Ammon's horn (tissue), 1 donor: ENCODE results near the gene OR1L6.

Experiments used
- DNase-seq: peaks from one replicate; pipeline ENCODE4 v3.0.0-alpha.2; 2016; ENCODE audit warnings: low spot score

The OR1L6 gene, protein sequence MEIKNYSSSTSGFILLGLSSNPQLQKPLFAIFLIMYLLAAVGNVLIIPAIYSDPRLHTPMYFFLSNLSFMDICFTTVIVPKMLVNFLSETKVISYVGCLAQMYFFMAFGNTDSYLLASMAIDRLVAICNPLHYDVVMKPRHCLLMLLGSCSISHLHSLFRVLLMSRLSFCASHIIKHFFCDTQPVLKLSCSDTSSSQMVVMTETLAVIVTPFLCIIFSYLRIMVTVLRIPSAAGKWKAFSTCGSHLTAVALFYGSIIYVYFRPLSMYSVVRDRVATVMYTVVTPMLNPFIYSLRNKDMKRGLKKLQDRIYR

DNA sequence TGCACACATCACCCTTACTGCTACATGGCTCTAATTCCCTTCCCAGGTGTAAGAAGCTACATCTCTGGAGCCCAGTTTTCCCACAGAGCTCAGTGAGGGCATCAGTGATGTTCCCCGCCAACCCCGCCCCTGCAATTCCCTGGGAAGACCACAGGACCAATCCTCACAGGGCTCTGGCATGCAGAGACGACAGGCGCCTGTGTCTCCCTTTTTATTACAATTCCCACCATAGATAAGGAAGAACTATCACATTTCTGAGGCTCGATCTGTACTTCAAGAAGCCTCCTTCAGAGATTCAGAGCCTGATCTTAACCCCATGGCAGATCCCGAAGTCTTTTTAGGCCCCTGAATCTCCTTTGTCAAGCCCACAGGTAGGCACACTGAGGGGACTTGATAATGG is at the start of gene OR1L6:
Gene OR1L6 (plus strand): TSS at position 301 of the 400 bp plus-strand sequence. CDS start 7,545 bp downstream, outside the sequence.
- no peak for DNase-seq

DNA sequence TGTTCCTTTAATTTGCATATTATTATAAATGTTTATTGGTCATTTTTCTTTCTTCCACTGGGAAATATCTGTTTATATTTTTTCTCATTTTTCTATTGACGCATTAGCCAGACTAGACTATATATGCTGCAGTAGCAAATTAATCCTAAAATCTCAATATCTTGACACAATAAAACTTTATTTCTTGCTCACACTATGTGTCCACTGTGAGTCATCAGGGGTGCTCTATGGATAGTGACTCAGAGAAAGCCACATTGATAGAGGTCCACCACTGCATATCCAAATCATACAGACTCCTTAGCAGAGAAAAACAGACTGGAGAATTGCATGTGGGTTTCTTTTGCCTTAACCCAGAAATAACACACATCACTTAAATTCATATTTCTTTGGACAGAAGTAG is 46.4 kb upstream of the OR1L6 start:
- DNase-seq: no peak

DNA sequence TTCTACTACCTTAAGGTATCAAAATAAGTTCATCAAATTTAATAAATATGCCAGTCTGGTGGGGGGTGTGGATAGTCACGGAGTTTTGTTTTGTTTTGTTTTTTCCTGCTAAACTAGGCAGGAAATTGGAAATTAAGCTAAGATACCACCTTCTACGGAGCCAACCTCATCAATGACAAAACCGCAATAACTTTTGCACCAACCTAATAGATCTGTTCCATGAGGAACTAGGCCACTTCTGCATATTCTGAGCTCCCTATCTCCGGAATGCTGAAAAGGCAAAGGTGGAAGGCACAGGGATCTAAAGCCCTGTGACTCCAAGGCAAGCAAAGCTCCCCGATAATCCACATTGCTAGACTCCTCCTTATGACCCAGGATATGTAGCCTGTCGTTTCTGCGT is 24.1 kb upstream of the OR1L6 start:
- DNase-seq: no peak

DNA sequence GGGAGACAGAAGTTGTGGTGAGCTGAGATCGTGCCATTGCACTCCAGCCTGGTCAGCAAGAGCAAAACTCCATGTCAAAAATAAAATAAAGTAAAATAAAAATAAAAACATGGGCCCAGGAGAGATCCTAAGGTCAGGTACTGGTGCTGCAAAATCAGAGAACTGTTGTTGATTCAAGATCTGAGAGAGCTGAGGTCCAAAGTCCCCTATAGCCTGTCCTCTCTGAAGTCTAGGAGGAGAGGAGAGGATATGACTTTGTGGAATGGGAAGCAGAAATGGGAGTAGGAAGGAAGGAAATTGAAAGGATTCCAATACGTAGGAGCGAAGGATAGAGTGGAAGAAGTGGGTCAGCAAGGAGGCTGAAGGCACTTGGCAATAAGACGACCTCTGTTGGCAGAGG is 22.9 kb upstream of the OR1L6 start:
- DNase-seq: no peak

DNA sequence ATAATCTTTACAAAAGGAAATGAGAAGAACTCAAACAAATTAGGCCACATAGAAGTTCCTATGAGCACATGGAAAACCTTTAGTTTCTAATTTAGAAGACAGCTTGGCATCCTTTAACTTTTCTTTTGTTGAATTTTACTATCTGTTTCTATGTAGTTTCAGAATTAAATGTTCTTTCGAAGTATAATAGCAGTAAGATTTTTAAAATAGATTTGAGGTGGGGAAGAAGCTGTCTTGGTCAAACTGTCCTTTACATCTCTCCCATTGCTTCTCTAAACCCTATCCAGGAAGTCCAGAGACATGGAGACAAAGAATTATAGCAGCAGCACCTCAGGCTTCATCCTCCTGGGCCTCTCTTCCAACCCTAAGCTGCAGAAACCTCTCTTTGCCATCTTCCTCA is 18.4 kb upstream of the OR1L6 start, which contains the start of gene OR1L4:
Gene OR1L4 (plus strand): TSS at position 301 of the 400 bp plus-strand sequence. CDS start 0 bp downstream, at position 301.
- no peak for DNase-seq

DNA sequence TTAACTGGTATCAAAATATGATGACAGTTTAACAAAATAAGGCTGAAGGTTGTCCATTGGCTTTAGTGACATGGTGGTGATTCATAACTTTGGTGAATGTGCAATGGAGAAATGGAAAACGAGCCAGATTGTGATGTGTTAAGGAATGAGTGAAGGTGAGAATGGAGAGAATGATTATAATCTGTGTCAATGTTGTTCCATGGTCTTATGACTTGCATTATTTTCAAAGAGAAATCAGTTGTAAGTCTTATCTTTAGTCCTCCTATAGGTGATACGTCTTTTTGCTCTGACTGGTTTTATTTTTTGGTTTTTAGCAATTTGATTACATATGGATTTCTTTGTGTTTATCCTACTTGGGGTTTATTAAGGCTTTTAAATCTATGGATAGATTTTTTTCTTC is 12.7 kb downstream of the OR1L6 start:
- DNase-seq: no peak

DNA sequence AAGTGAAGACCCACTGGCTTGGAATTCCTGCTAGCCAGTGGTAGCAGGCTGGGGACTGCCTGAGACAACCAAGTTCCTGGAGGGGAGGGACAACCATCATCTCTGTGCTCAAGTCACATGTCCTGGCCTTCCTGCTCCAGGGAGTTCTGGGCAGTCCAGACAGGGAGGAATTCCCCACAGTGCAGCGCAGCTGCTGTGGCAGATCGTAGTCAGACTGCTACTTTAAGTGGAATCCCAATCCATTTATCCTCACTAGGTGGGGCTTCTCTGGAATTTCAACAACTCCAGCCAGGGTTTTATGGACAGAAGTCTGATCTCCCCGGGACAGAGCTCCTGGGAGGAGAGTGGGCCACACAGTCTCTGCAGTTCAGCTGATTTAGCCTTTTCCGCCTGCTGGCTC is 25.7 kb downstream of the OR1L6 start:
- DNase-seq: no peak

DNA sequence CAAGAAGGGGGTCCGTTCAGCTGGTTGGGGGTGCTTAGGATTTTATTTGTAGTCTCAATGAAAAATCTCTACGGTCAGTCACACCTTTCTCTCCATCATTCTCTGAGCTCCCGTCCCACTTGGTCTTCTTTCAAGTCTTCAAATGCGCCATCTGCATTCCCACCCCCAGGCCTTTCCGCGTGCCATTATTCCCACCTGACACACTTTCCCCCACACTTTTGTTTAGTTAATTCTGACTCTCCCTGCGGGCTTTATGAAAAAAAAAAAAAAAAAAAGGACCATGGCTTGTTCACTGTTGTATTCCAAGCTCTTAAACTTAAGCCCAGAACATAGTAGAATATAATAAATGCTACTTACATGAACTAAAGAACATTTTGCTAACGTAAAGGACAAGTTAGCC is 34.9 kb downstream of the OR1L6 start:
- DNase-seq: no peak

DNA sequence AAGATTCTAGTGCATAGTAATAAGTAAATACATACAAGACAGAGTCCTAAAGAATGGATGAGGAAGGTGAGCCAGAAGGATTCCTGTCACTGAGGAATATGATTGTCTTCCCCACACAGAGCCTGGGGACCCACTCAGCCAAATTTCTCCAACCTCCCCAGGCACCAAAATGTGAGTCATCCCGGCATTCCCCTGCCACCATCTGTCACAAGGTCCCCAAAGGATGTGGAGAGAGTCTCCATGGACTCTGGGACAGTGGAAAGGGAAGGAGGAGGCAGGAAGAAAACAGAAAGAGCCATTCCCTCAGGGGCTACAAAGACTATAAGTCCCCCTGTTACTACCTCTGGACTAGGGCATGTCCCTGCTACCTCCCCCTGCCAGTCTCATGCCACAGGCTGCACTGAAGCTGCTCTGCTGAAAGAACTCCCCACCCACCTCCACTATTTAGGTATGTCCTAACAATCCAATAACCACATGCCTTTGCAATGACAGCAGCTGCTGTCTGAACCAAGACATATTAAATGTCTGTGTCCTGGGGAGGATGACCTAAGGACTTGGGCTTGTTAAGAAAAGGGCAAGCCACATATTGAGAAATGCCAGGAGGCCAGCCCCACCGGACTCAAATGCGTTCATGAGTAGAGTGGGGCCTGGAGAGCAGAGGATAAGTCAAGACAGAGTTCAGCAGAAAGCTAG is 36.0 kb downstream of the OR1L6 start:
- DNase-seq: no peak

DNA sequence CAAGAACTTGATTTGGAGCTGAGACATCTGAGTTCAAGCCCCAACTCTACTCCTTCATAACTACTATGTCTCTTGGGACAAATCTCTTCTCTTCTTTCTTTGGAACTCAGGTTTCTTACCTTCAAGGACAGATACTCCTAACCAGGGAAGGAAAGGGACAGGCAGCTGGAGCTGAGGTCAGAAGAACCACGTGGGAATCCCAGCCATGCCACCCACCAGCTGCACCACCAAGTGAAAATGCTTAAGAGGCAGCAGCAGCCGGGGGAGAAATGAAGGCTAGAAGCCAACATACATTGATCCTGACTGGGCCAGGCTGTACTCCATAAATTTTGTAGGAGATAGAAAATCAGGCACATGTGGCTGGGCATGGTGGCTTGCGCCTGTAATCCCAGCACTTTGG is 37.1 kb downstream of the OR1L6 start:
- DNase-seq: no peak

DNA sequence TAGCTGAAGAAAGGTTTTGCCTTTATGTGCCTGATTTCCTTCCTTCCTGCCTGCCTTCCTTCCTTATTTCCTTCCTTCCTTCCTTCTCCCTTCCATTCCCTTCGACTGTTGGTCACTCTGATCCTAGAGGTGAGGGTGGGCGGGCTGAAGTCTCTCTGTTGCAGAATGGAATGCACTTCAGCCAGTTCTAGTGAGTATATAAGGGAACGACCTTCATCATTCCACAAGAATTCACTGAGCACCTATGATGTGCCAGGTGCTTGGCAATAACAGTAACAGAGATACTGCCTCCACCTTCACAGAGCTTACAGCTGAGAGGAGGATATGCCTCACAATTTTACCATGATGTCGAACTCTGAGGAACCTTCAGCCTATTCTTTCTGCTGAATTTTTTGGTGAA is 37.9 kb downstream of the OR1L6 start:
- DNase-seq: no peak

DNA sequence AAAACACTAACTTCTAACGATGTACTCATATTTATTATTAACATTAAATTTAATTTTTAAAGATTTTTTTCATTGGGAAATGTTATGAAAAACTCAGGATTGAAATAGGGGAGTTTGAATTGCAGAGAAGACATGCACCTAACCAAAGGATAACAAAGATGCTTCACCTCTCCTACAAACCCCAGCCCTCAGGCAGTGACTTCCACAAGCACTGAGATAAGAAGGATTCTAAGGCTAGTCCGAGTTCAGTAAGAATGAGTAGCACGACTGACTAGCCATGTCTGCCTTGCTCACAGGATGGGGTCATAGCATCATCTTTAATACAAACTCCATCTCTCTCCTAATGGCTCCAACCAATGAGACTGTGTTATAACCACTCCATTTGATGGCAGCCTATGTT is 39.6 kb downstream of the OR1L6 start:
- DNase-seq: no peak

DNA sequence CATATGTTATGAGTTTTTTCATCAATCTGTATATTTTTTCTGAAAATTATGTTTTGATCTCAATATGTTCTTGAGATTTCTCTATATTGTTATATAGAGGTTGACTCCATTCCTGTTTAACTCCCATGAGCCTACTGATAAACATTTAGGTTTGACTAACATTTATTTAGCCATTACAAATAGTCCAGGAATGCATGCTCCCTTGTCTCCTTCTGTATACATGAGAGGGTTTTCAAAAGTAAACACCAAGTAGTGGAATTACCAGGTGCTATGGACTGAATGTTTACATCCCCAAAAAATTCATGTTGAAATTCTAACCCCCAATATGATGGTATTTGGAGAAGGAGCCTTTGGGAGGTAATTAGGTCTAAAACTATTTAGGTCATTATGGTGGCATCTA is 43.2 kb downstream of the OR1L6 start:
- no peak for DNase-seq

DNA sequence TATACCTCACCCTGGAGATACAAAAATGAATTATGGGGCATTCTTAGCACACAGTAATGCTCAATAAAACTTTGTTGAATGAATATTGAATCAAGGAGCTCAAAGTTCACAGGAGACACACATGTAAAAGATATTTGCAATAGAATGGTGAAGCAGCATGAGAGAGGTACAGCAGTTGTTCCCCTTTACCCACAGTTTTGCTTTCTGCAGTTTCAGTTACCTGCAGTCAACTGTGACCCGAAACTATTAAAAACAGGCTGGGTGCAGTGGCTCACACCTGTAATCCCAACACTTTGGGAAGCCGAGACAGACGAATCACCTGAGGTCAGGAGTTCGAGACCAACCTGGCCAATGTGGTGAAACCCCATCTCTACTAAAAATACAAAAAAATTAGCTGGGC is 44.2 kb downstream of the OR1L6 start:
- no peak for DNase-seq

DNA sequence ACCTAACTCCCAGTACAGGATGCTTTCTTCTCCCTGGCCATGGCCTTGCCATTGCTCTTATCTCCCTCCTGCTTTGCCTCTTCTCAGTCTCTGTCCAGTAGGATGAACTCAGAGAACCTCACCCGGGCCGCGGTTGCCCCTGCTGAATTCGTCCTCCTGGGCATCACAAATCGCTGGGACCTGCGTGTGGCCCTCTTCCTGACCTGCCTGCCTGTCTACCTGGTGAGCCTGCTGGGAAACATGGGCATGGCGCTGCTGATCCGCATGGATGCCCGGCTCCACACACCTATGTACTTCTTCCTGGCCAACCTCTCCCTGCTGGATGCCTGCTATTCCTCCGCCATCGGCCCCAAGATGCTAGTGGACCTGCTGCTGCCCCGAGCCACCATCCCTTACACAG is 46.7 kb downstream of the OR1L6 start, which contains the start of gene OR5C1:
Gene OR5C1 (plus strand): TSS at position 103 of the 400 bp plus-strand sequence. CDS start 0 bp downstream, at position 103.
- no peak for DNase-seq

DNA sequence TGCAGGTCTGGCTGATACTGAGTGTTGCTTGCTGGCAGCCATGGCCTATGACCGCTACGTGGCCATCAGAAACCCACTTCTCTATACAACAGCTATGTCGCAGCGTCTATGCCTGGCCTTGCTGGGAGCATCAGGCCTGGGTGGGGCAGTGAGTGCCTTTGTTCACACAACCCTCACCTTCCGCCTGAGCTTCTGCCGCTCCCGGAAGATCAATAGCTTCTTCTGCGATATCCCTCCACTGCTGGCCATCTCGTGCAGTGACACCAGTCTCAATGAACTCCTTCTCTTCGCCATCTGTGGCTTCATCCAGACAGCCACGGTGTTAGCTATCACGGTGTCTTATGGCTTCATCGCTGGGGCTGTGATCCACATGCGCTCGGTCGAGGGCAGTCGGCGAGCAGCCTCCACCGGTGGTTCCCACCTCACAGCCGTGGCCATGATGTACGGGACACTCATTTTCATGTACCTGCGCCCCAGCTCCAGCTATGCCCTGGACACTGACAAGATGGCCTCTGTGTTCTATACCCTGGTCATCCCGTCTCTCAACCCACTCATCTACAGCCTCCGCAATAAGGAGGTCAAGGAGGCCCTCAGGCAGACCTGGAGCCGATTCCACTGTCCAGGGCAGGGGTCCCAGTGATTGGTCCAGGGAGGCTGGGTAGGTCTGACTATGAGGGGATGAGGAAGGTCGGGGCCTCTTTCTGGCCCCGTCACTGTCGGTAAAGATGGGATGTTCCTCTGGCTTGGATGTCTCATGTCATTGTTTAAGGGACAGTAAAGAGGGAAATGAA is 47.3 kb downstream of the OR1L6 start:
- no peak for DNase-seq

DNA sequence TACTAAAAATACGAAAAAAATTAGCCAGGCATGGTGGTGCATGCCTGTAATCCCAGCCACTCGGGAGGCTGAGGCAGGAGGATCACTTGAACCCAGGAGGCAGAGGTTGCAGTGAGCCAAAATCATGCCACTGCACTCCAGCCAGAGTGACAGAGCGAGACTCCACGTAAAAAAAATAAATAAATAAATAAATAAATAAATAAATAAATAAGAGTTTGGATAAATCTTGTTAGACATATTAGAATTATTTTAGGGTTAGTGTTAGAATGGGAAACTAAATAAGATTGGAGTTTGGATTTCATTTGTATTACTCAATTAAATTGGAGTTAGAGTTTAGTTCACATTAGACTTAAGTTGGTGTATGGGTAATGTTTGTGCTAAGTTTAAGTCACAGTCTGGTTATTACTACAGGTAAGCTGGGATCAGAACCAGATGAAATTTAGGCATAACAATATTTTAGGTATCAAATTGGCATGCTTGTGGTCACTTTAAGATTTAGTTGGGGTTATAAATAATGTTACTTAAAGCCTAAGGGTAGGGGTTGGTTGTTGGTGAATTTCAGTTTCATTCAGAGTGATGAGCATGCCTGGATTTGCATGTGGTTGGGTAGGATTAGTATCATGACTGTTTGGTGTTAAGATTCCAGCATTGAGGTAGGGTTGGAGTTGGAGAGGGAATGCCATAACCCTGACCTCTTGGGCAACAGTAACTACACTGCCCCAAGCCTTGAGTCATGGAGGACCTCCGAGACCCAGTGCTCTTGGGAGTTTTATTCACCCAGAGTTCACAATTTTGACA is 50.0 kb downstream of the OR1L6 start:
- DNase-seq: no peak

DNA sequence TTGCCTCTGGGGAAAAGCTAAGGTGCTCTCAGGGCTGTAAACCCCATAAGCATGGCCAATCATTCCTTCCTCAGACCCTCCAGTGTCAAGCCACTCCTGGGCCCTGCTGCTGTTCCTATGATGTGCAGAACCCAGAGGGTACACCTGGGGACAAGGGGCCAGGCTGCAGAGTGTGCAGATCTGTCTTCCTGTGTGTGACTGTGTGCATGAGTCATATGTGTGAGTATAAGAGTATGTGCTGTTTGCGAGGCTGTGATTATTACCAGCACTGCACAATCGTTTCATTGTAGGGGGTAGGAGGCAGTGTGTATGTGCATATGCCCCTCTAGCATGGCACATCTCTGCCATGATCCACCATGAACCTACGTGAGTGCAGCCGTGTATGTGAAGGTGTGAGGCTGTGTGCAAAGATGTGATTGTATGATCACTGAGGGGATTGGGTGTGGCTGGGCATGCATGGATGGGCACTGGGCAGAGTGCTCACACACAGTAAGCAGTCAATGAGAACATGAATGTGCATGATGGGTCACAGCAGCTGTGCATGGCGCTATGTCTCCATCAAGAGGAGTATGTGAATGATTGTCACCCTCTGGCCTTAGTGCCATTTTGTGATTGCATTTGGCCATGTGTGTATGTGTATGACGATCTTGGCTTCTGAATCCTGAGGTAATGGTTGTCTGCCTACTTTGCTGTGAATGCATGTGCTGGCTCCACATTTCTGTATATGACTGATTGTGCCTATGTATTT is 55.4 kb downstream of the OR1L6 start:
- no peak for DNase-seq
